ENCODE measurements around the gene TBKBP1. TPM values are rescaled to one million over a fixed set of nuclear protein-coding genes. Genes with fewer than 3 reads are reported as not detected.
A peak's percentile ranks its signal among the peaks of the same experiment; 100 is the strongest.

TBKBP1 gene
- total RNA-seq, 1 donor from 2014 or later = 18.3 TPM

DNA sequence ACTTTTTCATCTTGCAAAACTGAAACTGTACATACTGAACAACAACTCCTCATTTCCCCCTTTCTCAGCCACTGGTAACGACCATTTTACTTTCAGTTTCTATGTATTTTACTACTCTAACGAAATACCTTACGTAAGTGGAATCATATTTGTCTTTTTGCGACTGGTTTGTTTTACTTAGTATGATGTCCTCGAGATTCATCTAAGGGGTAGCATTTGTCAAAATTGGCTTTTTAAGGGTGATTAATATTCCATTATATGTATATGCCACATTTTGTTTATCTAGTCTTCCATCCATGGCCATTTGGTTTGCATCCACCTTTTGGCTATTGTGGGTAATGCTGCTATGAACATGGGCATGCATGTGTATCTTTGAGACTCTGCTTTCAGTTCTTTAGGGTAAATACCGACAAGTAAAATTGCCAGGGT is 33.9 kb upstream of the TBKBP1 start:
- Histone ChIP-seq H3K27ac (no peak overlapping the region), H3K9me3 (no peaks in the 10 kb centered on the region), H3K36me3 (peaks cover 85 to 92% of the 10 kb centered on the region in 2 donors), H3K4me3 (no peak overlapping the region), H3K27me3 (no peaks in the 10 kb centered on the region), H3K4me1 (no peaks in the 10 kb centered on the region)
- no peak for DNase-seq (ENCODE audit: low spot score in 2 of 2)
- TF ChIP-seq, protein P1, sequence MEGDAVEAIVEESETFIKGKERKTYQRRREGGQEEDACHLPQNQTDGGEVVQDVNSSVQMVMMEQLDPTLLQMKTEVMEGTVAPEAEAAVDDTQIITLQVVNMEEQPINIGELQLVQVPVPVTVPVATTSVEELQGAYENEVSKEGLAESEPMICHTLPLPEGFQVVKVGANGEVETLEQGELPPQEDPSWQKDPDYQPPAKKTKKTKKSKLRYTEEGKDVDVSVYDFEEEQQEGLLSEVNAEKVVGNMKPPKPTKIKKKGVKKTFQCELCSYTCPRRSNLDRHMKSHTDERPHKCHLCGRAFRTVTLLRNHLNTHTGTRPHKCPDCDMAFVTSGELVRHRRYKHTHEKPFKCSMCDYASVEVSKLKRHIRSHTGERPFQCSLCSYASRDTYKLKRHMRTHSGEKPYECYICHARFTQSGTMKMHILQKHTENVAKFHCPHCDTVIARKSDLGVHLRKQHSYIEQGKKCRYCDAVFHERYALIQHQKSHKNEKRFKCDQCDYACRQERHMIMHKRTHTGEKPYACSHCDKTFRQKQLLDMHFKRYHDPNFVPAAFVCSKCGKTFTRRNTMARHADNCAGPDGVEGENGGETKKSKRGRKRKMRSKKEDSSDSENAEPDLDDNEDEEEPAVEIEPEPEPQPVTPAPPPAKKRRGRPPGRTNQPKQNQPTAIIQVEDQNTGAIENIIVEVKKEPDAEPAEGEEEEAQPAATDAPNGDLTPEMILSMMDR (IDR thresholded peaks at IDR 0.05) = no peak
- intact Hi-C loops (cut with DNase I) = no loop called here

DNA sequence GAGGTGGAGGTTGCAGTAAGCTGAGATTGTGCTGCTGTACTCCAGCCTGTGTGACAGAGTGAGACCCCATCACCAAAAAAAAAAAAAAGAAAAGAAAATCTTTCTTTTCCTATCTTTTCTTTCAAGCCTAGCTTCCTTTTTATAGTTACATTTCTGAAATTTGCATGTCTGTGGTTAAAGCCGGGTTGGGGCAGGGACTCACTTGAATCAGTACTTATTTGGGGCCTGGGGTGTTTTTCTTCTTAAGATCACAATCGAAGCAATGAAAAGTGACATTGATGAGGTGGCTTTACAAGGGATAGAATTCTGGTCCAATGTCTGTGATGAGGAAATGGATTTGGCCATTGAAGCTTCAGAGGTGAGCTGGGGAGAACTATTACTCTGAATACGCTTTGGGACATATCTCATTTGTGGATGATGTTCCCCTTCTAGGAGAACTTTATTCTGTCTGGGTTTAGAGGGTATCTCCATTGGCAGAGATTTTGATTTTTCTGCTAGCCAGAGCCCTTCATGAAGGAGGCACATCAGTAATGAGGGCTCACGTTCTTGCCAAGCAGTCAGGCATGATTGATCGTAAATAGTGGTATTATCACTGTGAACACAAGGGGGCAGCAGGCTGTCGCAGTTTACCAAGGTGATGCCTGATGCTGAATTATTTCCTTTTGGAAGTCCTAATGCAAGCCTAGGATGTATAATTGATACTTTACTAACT is 29.9 kb upstream of the TBKBP1 start:
- TF ChIP-seq, protein P1 (IDR thresholded peaks at IDR 0.05) = peak; percentile 54 to 70 (median 67)
- Histone ChIP-seq H3K27me3 (no peaks in the 10 kb centered on the region), H3K27ac (no peak overlapping the region), H3K36me3 (peaks cover 83 to 84% of the 10 kb centered on the region in 2 donors), H3K9me3 (no peaks in the 10 kb centered on the region), H3K4me1 (no peaks in the 10 kb centered on the region), H3K4me3 (no peak overlapping the region)
- intact Hi-C loops (cut with DNase I) = no loop called here
- peak in 1 of 2 donors; percentile 73 for DNase-seq (ENCODE audit: low spot score in 2 of 2)

DNA sequence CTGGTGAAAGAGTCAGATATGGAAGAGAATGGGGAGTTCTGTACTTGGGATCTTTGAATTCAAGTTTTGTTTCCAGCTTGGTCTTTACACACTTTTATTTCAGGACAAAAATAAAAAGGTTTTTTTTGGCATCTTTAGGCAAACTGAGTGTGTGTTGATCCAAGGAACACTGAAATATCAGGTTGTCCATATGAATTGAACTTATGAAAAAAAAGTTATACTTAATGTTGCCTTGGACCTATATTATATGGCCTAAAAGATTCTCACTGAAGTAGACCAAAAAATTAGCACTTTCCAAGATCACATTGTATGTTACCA is 29.4 kb upstream of the TBKBP1 start:
- peaks cover 83 to 84% of the 10 kb centered on the region in 2 donors for H3K36me3 ChIP-seq

DNA sequence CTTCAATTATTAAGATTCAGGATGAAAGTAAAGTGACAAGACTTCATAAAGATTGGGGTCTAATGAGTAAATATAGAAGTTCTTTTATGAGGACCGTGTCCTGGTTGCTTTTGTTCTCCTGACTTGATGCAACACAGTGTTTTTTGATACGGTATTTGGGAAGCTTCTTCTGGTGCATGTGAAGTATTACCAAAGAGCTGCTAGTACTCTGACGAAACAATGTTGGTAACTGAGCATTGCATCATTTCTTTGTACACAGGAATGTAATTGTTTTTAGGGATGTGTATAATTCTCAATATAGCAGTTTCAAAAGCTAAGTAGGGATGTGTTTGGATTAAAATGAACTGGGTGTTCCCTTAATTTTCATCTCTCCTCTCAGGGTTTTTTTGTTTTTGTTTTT is 28.3 kb upstream of the TBKBP1 start:
- Histone ChIP-seq H3K36me3 (peaks cover 84% of the 10 kb centered on the region in 2 donors), H3K9me3 (no peaks in the 10 kb centered on the region), H3K27ac (no peak overlapping the region), H3K4me3 (no peak overlapping the region), H3K4me1 (no peaks in the 10 kb centered on the region), H3K27me3 (no peaks in the 10 kb centered on the region)
- intact Hi-C loops (cut with DNase I) = no loop called here
- no peak for DNase-seq (ENCODE audit: low spot score in 2 of 2)
- TF ChIP-seq, protein P1 (IDR thresholded peaks at IDR 0.05) = no peak

More for the DNA sequence above, 29.4 kb upstream of the TBKBP1 start:
- Histone ChIP-seq H3K27ac (no peak overlapping the region), H3K27me3 (no peaks in the 10 kb centered on the region), H3K4me3 (no peak overlapping the region), H3K9me3 (no peaks in the 10 kb centered on the region), H3K4me1 (no peaks in the 10 kb centered on the region)
- no peak for DNase-seq (ENCODE audit: low spot score in 2 of 2)
- intact Hi-C loops (cut with DNase I) = no loop called here
- TF ChIP-seq, protein P1 (IDR thresholded peaks at IDR 0.05) = no peak

DNA sequence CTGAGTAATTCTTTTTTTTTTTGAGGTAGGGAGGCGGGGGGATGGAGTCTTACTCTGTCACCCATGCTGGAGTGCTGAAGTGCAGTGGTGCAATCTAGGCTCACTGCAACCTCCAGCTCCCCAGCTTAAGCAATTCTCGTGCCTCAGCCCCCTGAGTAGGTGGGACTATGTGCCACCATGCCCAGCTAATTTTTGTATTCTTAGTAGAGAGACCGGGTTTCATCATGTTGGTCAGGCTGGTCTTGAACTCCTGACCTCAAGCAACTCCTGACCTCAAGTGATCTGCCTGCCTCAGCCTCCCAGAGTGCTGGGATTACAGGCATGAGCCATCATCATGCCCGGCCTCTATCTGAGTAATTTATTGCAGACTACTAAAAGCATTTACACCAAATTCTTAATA is 24.9 kb upstream of the TBKBP1 start:
- TF ChIP-seq, protein P1 (IDR thresholded peaks at IDR 0.05) = no peak
- Histone ChIP-seq H3K36me3 (peaks cover 86 to 94% of the 10 kb centered on the region in 2 donors), H3K4me3 (no peak overlapping the region), H3K27me3 (no peaks in the 10 kb centered on the region), H3K27ac (no peak overlapping the region), H3K9me3 (no peaks in the 10 kb centered on the region), H3K4me1 (no peaks in the 10 kb centered on the region)
- no peak for DNase-seq (ENCODE audit: low spot score in 2 of 2)
- intact Hi-C loops (cut with DNase I) = no loop called here

Measured in ascending aorta (tissue), 2 donors.